Karpas-422 (cell line): ENCODE measurements around the gene DPP4. TPM values are rescaled to one million over a fixed set of nuclear protein-coding genes. Genes with fewer than 3 reads are reported as not detected.

Experiments
- DNase-seq: peaks from one replicate; pipeline ENCODE4 v3.0.0-alpha.2; 2015
- H2AFZ ChIP-seq: fragments of 200-600 bp; sonication (generic); 2 replicates; pipeline ENCODE4 v1.6.1; 2014; ENCODE audit warnings: antibody characterized with exemption, low read length, mixed read lengths
- H3K27ac ChIP-seq: fragments of 200-600 bp; sonication (generic); 2 replicates; pipeline ENCODE4 v1.5.1; 2014; ENCODE audit warnings: mild to moderate bottlenecking, low read length, moderate library complexity
- H3K27me3 ChIP-seq: fragments of 200-600 bp; sonication (generic); 2 replicates; pipeline ENCODE4 v1.6.1; 2014; ENCODE audit warnings: low read length, mixed read lengths
- H3K36me3 ChIP-seq: fragments of 200-600 bp; sonication (generic); 2 replicates; pipeline ENCODE4 v1.6.1; 2014; ENCODE audit warnings: low read length, mixed read lengths; ENCODE audit not compliant: insufficient read depth
- H3K4me1 ChIP-seq: fragments of 200-600 bp; sonication (generic); 2 replicates; pipeline ENCODE4 v1.6.1; 2014; ENCODE audit warnings: mild to moderate bottlenecking, low read length, mixed read lengths
- H3K4me2 ChIP-seq: fragments of 200-600 bp; sonication (generic); 2 replicates; pipeline ENCODE4 v1.6.1; 2014; ENCODE audit warnings: low read length, low read depth, mild to moderate bottlenecking; ENCODE audit not compliant: poor library complexity, severe bottlenecking
- H3K4me3 ChIP-seq: fragments of 200-600 bp; sonication (generic); 2 replicates; pipeline ENCODE4 v1.5.1; 2014; ENCODE audit warnings: mild to moderate bottlenecking, antibody characterized with exemption, low read length, mixed read lengths
- H3K79me2 ChIP-seq: fragments of 200-600 bp; sonication (generic); 2 replicates; pipeline ENCODE4 v1.6.1; 2014; ENCODE audit warnings: mild to moderate bottlenecking, low read length, mixed read lengths
- H3K9ac ChIP-seq: fragments of 200-600 bp; sonication (generic); 2 replicates; pipeline ENCODE4 v1.6.0; 2014; ENCODE audit warnings: low read length
- H3K9me2 ChIP-seq: fragments of 200-600 bp; sonication (generic), shearing (Covaris generic); replicated peaks from 2 replicates; pipeline ENCODE4 v1.6.0; 2014; ENCODE audit warnings: mild to moderate bottlenecking, low read length, moderate library complexity; ENCODE audit not compliant: insufficient read depth
- H3K9me3 ChIP-seq: fragments of 300-700, 200-600 bp; sonication (generic); 2 replicates; pipeline ENCODE4 v1.6.1; 2014; ENCODE audit warnings: low read length, mixed read lengths
- H4K20me1 ChIP-seq: fragments of 200-600 bp; sonication (generic); 2 replicates; pipeline ENCODE4 v1.6.1; 2014; ENCODE audit warnings: mild to moderate bottlenecking, antibody characterized with exemption, low read length, low read depth; ENCODE audit not compliant: insufficient read depth
- total RNA-seq: library from RNA; depleted of rRNA; stranded (reverse); fragments of >200 nt; shearing (Covaris generic); gene quantifications from 2 replicates; pipeline ENCODE4 v1.2.3, GENCODE V29; 2014; ENCODE audit warnings: low replicate concordance

DPP4 gene
- total RNA-seq, 1 experiment from 2014 or later, result not detected

GRCh38 chr2:162069267-162069903, 4.6 kb downstream of the DPP4 start:
- H3K27me3 ChIP-seq, result no peaks in the 10 kb centered on the region
- DNase-seq, result no peak
- H4K20me1 ChIP-seq, result no peaks in the 10 kb centered on the region
- no peaks in the 10 kb centered on the region for H3K9me3 ChIP-seq
- no peak overlapping the region for H3K4me2 ChIP-seq
- no peaks in the 10 kb centered on the region for H3K36me3 ChIP-seq
- no peaks in the 10 kb centered on the region for H3K9me2 ChIP-seq
- H2AFZ ChIP-seq, result no peak overlapping the region
- H3K9ac ChIP-seq, result no peak overlapping the region
- H3K4me1 ChIP-seq, result no peaks in the 10 kb centered on the region
- H3K27ac ChIP-seq, result no peak overlapping the region
- H3K4me3 ChIP-seq, result no peak overlapping the region
- no peaks in the 10 kb centered on the region for H3K79me2 ChIP-seq

- no peak overlapping the region for H2AFZ ChIP-seq
- no peaks in the 10 kb centered on the region for H3K79me2 ChIP-seq
- H4K20me1 ChIP-seq, result no peaks in the 10 kb centered on the region
- no peak overlapping the region for H3K4me3 ChIP-seq
- H3K9me2 ChIP-seq, result no peaks in the 10 kb centered on the region
- H3K27me3 ChIP-seq, result no peaks in the 10 kb centered on the region
- no peaks in the 10 kb centered on the region for H3K4me1 ChIP-seq
- no peak for DNase-seq
- H3K27ac ChIP-seq, result no peak overlapping the region
- H3K9ac ChIP-seq, result no peak overlapping the region
- no peaks in the 10 kb centered on the region for H3K9me3 ChIP-seq
- no peaks in the 10 kb centered on the region for H3K36me3 ChIP-seq
- H3K4me2 ChIP-seq, result no peak overlapping the region
Measured at GRCh38 chr2:162067596-162067995, 6.4 kb downstream of the DPP4 start.

- Histone ChIP-seq H3K36me3 (no peaks in the 10 kb centered on the region), H3K4me2 (no peak overlapping the region)
Measured at GRCh38 chr2:162065767-162066166, 8.2 kb downstream of the DPP4 start.

DNA sequence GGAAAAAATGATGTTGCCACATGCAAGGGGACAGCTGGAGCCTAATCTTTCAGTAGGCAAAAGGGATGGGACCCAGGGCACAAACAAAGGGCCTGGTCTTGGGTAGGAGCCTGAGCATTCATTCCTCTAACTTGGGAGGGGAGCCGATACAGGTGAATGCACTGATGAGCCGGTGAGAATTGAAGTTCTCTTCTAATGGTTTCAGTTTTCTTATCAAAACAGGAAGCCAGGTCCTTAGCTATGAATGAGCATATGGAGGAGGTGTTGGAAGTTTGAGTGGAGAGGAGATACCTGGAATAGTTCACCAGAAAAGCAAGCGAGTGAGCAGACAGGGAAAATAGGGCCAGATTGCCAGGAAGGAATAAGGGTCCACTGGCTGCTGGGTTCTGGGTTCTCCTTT, 10.1 kb downstream of the DPP4 start:
- H3K27me3 ChIP-seq, result no peaks in the 10 kb centered on the region
- H3K27ac ChIP-seq, result no peak overlapping the region
- no peaks in the 10 kb centered on the region for H3K9me2 ChIP-seq
- H3K4me2 ChIP-seq, result no peak overlapping the region
- H3K4me3 ChIP-seq, result no peak overlapping the region
- DNase-seq, result no peak
- H4K20me1 ChIP-seq, result no peaks in the 10 kb centered on the region
- H3K9ac ChIP-seq, result no peak overlapping the region
- no peak overlapping the region for H2AFZ ChIP-seq
- no peaks in the 10 kb centered on the region for H3K79me2 ChIP-seq
- no peaks in the 10 kb centered on the region for H3K36me3 ChIP-seq
- no peaks in the 10 kb centered on the region for H3K9me3 ChIP-seq
- no peaks in the 10 kb centered on the region for H3K4me1 ChIP-seq

More at GRCh38 chr2:162065767-162066166, 8.2 kb downstream of the DPP4 start:
- no peaks in the 10 kb centered on the region for H3K4me1 ChIP-seq
- no peak overlapping the region for H2AFZ ChIP-seq
- no peaks in the 10 kb centered on the region for H3K79me2 ChIP-seq
- H3K4me3 ChIP-seq, result no peak overlapping the region
- no peaks in the 10 kb centered on the region for H3K27me3 ChIP-seq
- no peak overlapping the region for H3K9ac ChIP-seq
- H4K20me1 ChIP-seq, result no peaks in the 10 kb centered on the region
- H3K27ac ChIP-seq, result no peak overlapping the region
- H3K9me3 ChIP-seq, result no peaks in the 10 kb centered on the region
- H3K9me2 ChIP-seq, result no peaks in the 10 kb centered on the region
- DNase-seq, result no peak

GRCh38 chr2:162063281-162063680, 10.7 kb downstream of the DPP4 start:
- Histone ChIP-seq H3K4me2 (no peak overlapping the region), H3K9me2 (no peaks in the 10 kb centered on the region), H3K9ac (no peak overlapping the region), H3K9me3 (no peaks in the 10 kb centered on the region), H3K4me3 (no peak overlapping the region), H4K20me1 (no peaks in the 10 kb centered on the region), H3K27me3 (no peaks in the 10 kb centered on the region), H3K27ac (no peak overlapping the region), H2AFZ (no peak overlapping the region), H3K4me1 (no peaks in the 10 kb centered on the region), H3K36me3 (no peaks in the 10 kb centered on the region), H3K79me2 (no peaks in the 10 kb centered on the region)
- DNase-seq, result no peak

- H3K4me3 ChIP-seq, result no peak overlapping the region
- no peak overlapping the region for H2AFZ ChIP-seq
- H3K4me1 ChIP-seq, result no peaks in the 10 kb centered on the region
- H3K36me3 ChIP-seq, result no peaks in the 10 kb centered on the region
- no peaks in the 10 kb centered on the region for H3K79me2 ChIP-seq
- H3K9me2 ChIP-seq, result no peaks in the 10 kb centered on the region
- no peaks in the 10 kb centered on the region for H3K27me3 ChIP-seq
- H3K27ac ChIP-seq, result no peak overlapping the region
- H4K20me1 ChIP-seq, result no peaks in the 10 kb centered on the region
- DNase-seq, result no peak
- H3K9me3 ChIP-seq, result no peaks in the 10 kb centered on the region
- H3K9ac ChIP-seq, result no peak overlapping the region
- no peak overlapping the region for H3K4me2 ChIP-seq
Measured at GRCh38 chr2:162062559-162062958, 11.5 kb downstream of the DPP4 start.

DNA sequence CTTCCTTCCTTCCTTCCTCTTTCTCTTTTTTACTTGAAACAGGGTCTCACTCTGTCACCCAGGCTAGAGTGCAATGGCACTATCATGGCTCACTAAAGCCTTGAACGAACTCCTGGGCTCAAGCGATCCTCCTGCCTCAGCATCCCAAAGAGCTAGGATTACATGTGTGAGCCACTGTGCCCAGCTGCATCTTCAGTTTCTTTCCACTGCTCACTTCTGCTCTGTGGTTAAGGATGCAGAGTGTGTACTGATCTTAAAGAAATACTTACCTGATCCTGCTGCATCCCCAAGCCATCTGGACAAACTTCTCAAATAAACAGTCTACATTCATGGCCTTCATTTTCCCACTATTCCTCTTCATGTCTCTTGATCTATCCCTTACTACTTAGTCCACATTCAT, 13.0 kb downstream of the DPP4 start:
- no peaks in the 10 kb centered on the region for H3K79me2 ChIP-seq

DNA sequence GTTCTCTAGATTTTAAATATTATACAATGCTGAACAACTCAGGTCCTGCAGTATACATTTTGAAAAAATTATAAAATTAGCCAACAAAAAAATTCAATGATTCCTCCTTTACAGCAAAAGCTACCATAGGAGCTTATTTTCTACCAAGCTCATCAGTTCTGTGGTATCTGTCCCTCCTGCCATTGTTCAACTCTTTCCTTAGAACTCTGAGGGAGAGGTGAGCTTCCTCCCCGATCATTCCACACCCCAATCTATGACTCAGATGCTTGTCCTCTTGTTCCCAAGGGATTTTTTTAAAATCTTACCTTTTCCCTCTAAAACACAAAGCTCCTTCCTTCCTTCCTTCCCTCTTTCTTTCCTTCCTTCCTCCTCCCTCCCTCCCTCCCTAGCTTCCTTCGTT, 13.5 kb downstream of the DPP4 start:
- no peaks in the 10 kb centered on the region for H3K79me2 ChIP-seq
- no peak for DNase-seq
- no peaks in the 10 kb centered on the region for H4K20me1 ChIP-seq
- no peaks in the 10 kb centered on the region for H3K9me3 ChIP-seq
- no peaks in the 10 kb centered on the region for H3K4me1 ChIP-seq
- no peak overlapping the region for H3K27ac ChIP-seq
- H3K9ac ChIP-seq, result no peak overlapping the region
- no peaks in the 10 kb centered on the region for H3K9me2 ChIP-seq
- H3K36me3 ChIP-seq, result no peaks in the 10 kb centered on the region
- H3K4me3 ChIP-seq, result no peak overlapping the region
- H3K27me3 ChIP-seq, result no peaks in the 10 kb centered on the region
- no peak overlapping the region for H2AFZ ChIP-seq
- H3K4me2 ChIP-seq, result no peak overlapping the region

More for the DNA sequence above, 13.0 kb downstream of the DPP4 start:
- Histone ChIP-seq H3K27ac (no peak overlapping the region), H3K9ac (no peak overlapping the region), H2AFZ (no peak overlapping the region), H3K4me2 (no peak overlapping the region), H3K9me3 (no peaks in the 10 kb centered on the region), H3K27me3 (no peaks in the 10 kb centered on the region), H4K20me1 (no peaks in the 10 kb centered on the region), H3K9me2 (no peaks in the 10 kb centered on the region), H3K4me3 (no peak overlapping the region), H3K36me3 (no peaks in the 10 kb centered on the region), H3K4me1 (no peaks in the 10 kb centered on the region)
- DNase-seq, result no peak
